HG03342 (cell line): ENCODE data around the gene KANSL1.

Source experiments
- ATAC-seq: cut with Tn5 transposase; IDR thresholded peaks from one replicate; pipeline ENCODE4 v1.9.1; 2021; ENCODE audit warnings: mild to moderate bottlenecking, moderate library complexity; ENCODE audit not compliant: unreplicated experiment

The KANSL1 gene

GRCh38 chr17:46003907-46004748, 189.1 kb downstream of the KANSL1 start:
- ATAC-seq = no peak

GRCh38 chr17:46002973-46003316, 190.3 kb downstream of the KANSL1 start:
- no peak for ATAC-seq

GRCh38 chr17:46002311-46002972, 190.8 kb downstream of the KANSL1 start:
- ATAC-seq = no peak

GRCh38 chr17:46001390-46002310, 191.6 kb downstream of the KANSL1 start:
- no peak for ATAC-seq

- no peak for ATAC-seq
These were observed 192.5 kb downstream of the KANSL1 start for GRCh38 chr17:46000757-46001156.

- no peak for ATAC-seq
These were observed 192.9 kb downstream of the KANSL1 start for GRCh38 chr17:46000292-46000691.

- no peak for ATAC-seq
These were observed 193.3 kb downstream of the KANSL1 start for GRCh38 chr17:45999900-46000290.

- ATAC-seq = no peak
These were observed 194.0 kb downstream of the KANSL1 start, which contains the start of gene STH for GRCh38 chr17:45998987-45999899. Gene STH (plus strand): TSS chr17:45999250. CDS start chr17:45999280, 30 bp downstream.

- ATAC-seq = no peak
These were observed 195.6 kb downstream of the KANSL1 start for GRCh38 chr17:45997624-45998023.

GRCh38 chr17:45997166-45997565, 196.1 kb downstream of the KANSL1 start:
- ATAC-seq = no peak

- no peak for ATAC-seq
These were observed 196.8 kb downstream of the KANSL1 start for GRCh38 chr17:45996282-45996937.

GRCh38 chr17:45995627-45996270, 197.5 kb downstream of the KANSL1 start:
- ATAC-seq = no peak

GRCh38 chr17:45994987-45995386, 198.2 kb downstream of the KANSL1 start:
- ATAC-seq = no peak

GRCh38 chr17:45993962-45994627, 199.1 kb downstream of the KANSL1 start:
- no peak for ATAC-seq

- ATAC-seq = no peak
These were observed 200.3 kb downstream of the KANSL1 start for GRCh38 chr17:45992904-45993303.

GRCh38 chr17:45992175-45992574, 201.1 kb downstream of the KANSL1 start:
- ATAC-seq = no peak

- ATAC-seq = no peak
These were observed 201.9 kb downstream of the KANSL1 start for GRCh38 chr17:45991341-45991740.

GRCh38 chr17:45990886-45991285, 202.3 kb downstream of the KANSL1 start:
- no peak for ATAC-seq

- ATAC-seq = no peak
These were observed 203.5 kb downstream of the KANSL1 start for GRCh38 chr17:45989759-45990158.
